Omental fat pad (tissue), 4 donors: ENCODE data around the gene NDST4. TPM values are rescaled to one million over a fixed set of nuclear protein-coding genes. Genes with fewer than 3 reads are reported as not detected.

Experiments
- ATAC-seq: fragments of 150-250 bp; one replicate; pipeline ENCODE4 v1.9.1; 2016; ENCODE audit warnings: mild to moderate bottlenecking, moderate library complexity; ENCODE audit not compliant: low FRiP score
- DNase-seq: peaks from one replicate; pipeline ENCODE4 v3.0.0-alpha.2; 2019; ENCODE audit warnings: low spot score
- total RNA-seq, 4 donors: library from RNA; depleted of rRNA; stranded (reverse); fragments of >200 nt; gene quantifications; one replicate each; pipeline ENCODE4 v1.1.0, GENCODE V29; 2016
- TF ChIP-seq, protein P1 (sequence below), 3 donors: fragments of 450-650 bp; IDR thresholded peaks; one replicate each; pipeline ENCODE4 v1.5.1; 2016 to 2017; ENCODE audit warnings: antibody characterized with exemption in 3 of 3, mild to moderate bottlenecking in 3 of 3, moderate library complexity in 2 of 3

The NDST4 gene
- total RNA-seq, 4 donors from 2014 or later, result not detected

GRCh38 chr4:115076691-115077090, 36.7 kb downstream of the NDST4 start:
- TF ChIP-seq, protein P1, sequence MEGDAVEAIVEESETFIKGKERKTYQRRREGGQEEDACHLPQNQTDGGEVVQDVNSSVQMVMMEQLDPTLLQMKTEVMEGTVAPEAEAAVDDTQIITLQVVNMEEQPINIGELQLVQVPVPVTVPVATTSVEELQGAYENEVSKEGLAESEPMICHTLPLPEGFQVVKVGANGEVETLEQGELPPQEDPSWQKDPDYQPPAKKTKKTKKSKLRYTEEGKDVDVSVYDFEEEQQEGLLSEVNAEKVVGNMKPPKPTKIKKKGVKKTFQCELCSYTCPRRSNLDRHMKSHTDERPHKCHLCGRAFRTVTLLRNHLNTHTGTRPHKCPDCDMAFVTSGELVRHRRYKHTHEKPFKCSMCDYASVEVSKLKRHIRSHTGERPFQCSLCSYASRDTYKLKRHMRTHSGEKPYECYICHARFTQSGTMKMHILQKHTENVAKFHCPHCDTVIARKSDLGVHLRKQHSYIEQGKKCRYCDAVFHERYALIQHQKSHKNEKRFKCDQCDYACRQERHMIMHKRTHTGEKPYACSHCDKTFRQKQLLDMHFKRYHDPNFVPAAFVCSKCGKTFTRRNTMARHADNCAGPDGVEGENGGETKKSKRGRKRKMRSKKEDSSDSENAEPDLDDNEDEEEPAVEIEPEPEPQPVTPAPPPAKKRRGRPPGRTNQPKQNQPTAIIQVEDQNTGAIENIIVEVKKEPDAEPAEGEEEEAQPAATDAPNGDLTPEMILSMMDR (IDR thresholded peaks at IDR 0.05), result no peak
- no peak for ATAC-seq
- DNase-seq, result no peak

DNA sequence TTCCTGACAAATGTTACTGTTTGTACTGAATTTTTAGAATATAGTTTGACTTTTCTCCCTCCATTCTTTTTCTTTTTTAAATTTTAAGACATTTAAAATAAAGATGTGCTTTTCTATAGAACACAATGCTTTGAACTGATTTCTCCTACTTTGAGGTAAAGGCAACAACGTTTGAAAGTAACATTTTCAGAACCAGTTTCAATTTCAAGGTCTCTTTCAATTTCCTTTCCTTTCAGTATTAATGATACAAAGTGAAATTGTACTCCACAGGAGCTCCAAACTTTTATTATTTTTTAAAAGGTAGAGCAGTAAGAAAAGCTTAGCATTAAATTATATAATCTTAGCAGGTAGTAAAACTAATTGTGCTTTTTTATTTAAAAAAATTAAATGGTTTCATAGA, 54.9 kb downstream of the NDST4 start:
- DNase-seq, result no peak
- TF ChIP-seq, protein P1 (IDR thresholded peaks at IDR 0.05), result no peak
- no peak for ATAC-seq

DNA sequence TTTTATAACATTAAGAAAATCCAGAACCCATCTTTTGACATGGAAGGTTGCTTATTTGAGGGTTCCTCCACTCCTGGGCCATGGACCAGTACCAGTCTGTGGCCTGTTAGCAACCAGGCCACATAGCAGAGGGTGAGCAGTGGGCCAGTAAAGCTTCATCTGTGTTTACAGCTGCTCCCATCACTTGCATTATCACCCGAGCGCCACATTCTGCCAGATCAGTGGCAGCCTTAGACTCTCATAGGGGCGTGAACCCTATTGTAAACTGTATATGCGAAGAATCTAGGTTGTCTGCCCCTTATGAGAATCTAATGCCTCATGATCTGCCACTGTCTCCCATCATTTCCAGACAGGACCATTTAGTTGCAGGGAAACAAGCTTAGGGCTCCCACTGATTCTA, 58.6 kb downstream of the NDST4 start:
- ATAC-seq (no peak), DNase-seq (no peak)
- TF ChIP-seq, protein P1 (IDR thresholded peaks at IDR 0.05), result no peak

GRCh38 chr4:115053313-115053712, 60.1 kb downstream of the NDST4 start:
- DNase-seq (no peak), ATAC-seq (no peak)
- TF ChIP-seq, protein P1 (IDR thresholded peaks at IDR 0.05), result no peak

DNA sequence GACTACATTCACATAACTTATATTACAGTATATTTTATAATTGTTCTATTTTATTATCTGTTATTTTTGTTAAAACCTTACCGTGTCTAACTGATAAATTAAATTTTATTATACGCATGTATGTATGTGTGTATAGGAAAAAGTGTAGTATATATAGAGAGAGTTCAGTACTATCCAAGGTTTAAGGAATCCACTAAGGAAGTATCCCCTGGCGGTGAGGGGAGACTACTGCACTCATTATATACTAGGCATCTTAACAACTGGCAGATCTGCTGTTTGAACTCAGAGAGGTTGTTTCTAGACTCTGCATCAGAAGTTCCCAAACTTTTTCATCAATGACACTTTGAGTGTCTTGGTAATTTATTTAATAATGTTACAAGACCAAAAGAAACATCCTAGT, 70.9 kb downstream of the NDST4 start:
- DNase-seq (no peak), ATAC-seq (no peak)
- TF ChIP-seq, protein P1 (IDR thresholded peaks at IDR 0.05), result no peak

GRCh38 chr4:115030281-115030680, 83.1 kb downstream of the NDST4 start:
- ATAC-seq, result no peak
- no peak for DNase-seq
- TF ChIP-seq, protein P1 (IDR thresholded peaks at IDR 0.05), result no peak

GRCh38 chr4:115028682-115029410, 84.6 kb downstream of the NDST4 start:
- DNase-seq (no peak), ATAC-seq (no peak)
- TF ChIP-seq, protein P1 (IDR thresholded peaks at IDR 0.05), result no peak
